ENCODE data around the gene TXLNA.
"Not testable (repeated sequence)": the region's sequence is repeated elsewhere in the genome, so short reads cannot be mapped to it uniquely, and the experiment has no call there.

The TXLNA gene

DNA sequence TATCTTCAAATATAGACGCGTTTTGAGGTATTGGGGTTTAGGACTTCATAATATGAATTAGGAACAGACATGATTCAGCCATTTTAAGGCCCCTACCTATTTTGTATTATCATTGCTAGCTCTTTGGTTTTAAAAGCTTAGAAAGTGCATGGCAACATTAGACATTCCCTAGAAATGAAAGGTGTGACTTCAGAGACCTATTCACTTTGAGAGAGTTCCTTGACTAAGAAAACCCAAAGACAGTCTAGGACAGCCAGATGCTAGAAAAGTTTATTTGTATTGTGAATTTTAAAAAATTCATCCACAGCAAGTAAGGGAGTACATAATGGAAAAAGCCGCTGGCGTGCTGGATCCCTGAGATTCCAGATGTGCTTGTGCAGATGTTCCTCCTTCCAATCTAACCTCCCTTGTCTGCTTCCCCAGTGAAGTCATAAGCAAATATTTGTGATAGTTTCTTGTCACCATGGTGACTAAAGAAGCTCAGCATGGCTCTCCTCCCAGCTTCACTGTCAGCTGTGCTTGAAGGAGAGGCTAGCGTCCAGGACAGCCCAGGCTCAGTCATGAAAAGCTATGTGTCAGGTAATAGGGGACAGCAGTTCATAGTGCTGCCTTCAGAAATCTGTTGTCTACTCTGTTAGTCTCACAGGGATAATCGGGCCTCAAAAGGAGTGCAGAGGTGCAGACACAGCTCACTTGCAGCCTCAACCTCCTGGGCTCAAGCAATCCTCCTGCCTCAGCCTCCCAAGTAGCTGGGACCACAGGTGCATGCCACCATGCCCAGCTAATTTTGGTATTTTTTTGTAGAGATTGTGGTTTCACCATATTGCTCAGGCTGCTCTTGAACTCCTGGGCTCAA, 36.8 kb upstream of the TXLNA start:
- H3K27me3 ChIP-seq (ENCODE audit: control insufficient read depth, low read length), result no peaks in the 10 kb centered on the region
- no peaks in the 10 kb centered on the region for H3K9me2 ChIP-seq (replicated peaks; ENCODE audit: control insufficient read depth, low read length)
- no peak overlapping the region for H3K4me3 ChIP-seq (ENCODE audit: low read length)
- H3K4me1 ChIP-seq (ENCODE audit: control insufficient read depth, low read length), result peaks cover 18% of the 10 kb centered on the region; the same call in 1 of the 2 replicates
- H3K36me3 ChIP-seq (ENCODE audit: control insufficient read depth, low read length), result peaks cover under 1% of the 10 kb centered on the region; the same call in 1 of the 2 replicates
- TF ChIP-seq, protein P1, sequence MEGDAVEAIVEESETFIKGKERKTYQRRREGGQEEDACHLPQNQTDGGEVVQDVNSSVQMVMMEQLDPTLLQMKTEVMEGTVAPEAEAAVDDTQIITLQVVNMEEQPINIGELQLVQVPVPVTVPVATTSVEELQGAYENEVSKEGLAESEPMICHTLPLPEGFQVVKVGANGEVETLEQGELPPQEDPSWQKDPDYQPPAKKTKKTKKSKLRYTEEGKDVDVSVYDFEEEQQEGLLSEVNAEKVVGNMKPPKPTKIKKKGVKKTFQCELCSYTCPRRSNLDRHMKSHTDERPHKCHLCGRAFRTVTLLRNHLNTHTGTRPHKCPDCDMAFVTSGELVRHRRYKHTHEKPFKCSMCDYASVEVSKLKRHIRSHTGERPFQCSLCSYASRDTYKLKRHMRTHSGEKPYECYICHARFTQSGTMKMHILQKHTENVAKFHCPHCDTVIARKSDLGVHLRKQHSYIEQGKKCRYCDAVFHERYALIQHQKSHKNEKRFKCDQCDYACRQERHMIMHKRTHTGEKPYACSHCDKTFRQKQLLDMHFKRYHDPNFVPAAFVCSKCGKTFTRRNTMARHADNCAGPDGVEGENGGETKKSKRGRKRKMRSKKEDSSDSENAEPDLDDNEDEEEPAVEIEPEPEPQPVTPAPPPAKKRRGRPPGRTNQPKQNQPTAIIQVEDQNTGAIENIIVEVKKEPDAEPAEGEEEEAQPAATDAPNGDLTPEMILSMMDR (IDR thresholded peaks at IDR 0.05; ENCODE audit: low read depth, low read length, poor library complexity, severe bottlenecking), result no peak
- no peak for TF ChIP-seq EZH2phosphoT487 (IDR thresholded peaks at IDR 0.05; ENCODE audit: borderline replicate concordance, low read length)
- H3K79me2 ChIP-seq (ENCODE audit: control insufficient read depth, low read length), result peaks cover 94% of the 10 kb centered on the region
- peaks cover 11% of the 10 kb centered on the region; the same call in 1 of the 2 replicates for H4K20me1 ChIP-seq (ENCODE audit: control insufficient read depth, insufficient read depth, low read depth, low read length)
- H3K27ac ChIP-seq (ENCODE audit: low read depth, low read length), result no peak overlapping the region
- 0 out of 2 replicates have a peak, but pooled peaks cover 4% of the 10 kb centered on the region for H3F3A ChIP-seq (ENCODE audit: control insufficient read depth, insufficient read depth)
- no peaks in the 10 kb centered on the region for H3K9me3 ChIP-seq (ENCODE audit: control insufficient read depth, insufficient read depth, low read length)
- no peak overlapping the region for H3K4me2 ChIP-seq (ENCODE audit: low read length)

DNA sequence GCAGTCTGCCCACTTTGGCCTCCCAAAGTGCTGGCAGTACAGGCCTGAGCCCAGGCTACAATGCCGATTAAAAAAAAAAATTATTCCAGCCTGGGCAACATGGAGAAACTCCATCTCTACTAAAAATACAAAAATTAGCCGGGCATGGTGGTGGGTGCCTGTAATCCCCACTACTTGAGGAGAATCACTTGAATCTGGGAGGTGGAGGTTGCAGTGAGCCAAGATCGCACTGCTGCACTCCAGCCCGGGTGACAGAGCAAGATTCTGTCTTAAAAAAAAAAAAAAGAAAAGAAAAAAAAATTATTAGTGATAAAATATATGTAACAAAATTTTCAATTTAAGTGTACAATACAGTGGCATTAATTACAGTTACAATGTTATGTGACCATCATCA, 36.2 kb upstream of the TXLNA start:
- Histone ChIP-seq H3K79me2 (ENCODE audit: control insufficient read depth, low read length) (peaks cover 95% of the 10 kb centered on the region), H4K20me1 (ENCODE audit: control insufficient read depth, insufficient read depth, low read depth, low read length) (peaks cover 11% of the 10 kb centered on the region; the same call in 1 of the 2 replicates), H3K4me1 (ENCODE audit: control insufficient read depth, low read length) (peaks cover 18% of the 10 kb centered on the region; the same call in 1 of the 2 replicates)
- H3K36me3 ChIP-seq (ENCODE audit: control insufficient read depth, low read length); H3K9me3 ChIP-seq (ENCODE audit: control insufficient read depth, insufficient read depth, low read length); H3K4me3 ChIP-seq (ENCODE audit: low read length); H3K9me2 ChIP-seq (replicated peaks; ENCODE audit: control insufficient read depth, low read length); H3K4me2 ChIP-seq (ENCODE audit: low read length); H3F3A ChIP-seq (ENCODE audit: control insufficient read depth, insufficient read depth); H3K27ac ChIP-seq (ENCODE audit: low read depth, low read length); H3K27me3 ChIP-seq (ENCODE audit: control insufficient read depth, low read length): not testable (repeated sequence)

GRCh38 chr1:32144033-32144432, 35.4 kb upstream of the TXLNA start:
- H3K4me3 ChIP-seq (ENCODE audit: low read length), result no peak overlapping the region
- H3K9me2 ChIP-seq (replicated peaks; ENCODE audit: control insufficient read depth, low read length), result no peaks in the 10 kb centered on the region
- peaks cover 11% of the 10 kb centered on the region; the same call in 1 of the 2 replicates for H3K4me1 ChIP-seq (ENCODE audit: control insufficient read depth, low read length)
- no peak overlapping the region for H3K4me2 ChIP-seq (ENCODE audit: low read length)
- TF ChIP-seq EZH2phosphoT487 (IDR thresholded peaks at IDR 0.05; ENCODE audit: borderline replicate concordance, low read length), result no peak
- TF ChIP-seq, protein P1 (IDR thresholded peaks at IDR 0.05; ENCODE audit: low read depth, low read length, poor library complexity, severe bottlenecking), result no peak
- H3K27me3 ChIP-seq (ENCODE audit: control insufficient read depth, low read length), result no peaks in the 10 kb centered on the region
- H3K9me3 ChIP-seq (ENCODE audit: control insufficient read depth, insufficient read depth, low read length), result no peaks in the 10 kb centered on the region
- H3K79me2 ChIP-seq (ENCODE audit: control insufficient read depth, low read length), result peaks cover 96% of the 10 kb centered on the region
- H3F3A ChIP-seq (ENCODE audit: control insufficient read depth, insufficient read depth), result 0 out of 2 replicates have a peak, but pooled peaks cover 4% of the 10 kb centered on the region
- H4K20me1 ChIP-seq (ENCODE audit: control insufficient read depth, insufficient read depth, low read depth, low read length), result peaks cover 11% of the 10 kb centered on the region; the same call in 1 of the 2 replicates
- peaks cover 6% of the 10 kb centered on the region; the same call in 1 of the 2 replicates for H3K36me3 ChIP-seq (ENCODE audit: control insufficient read depth, low read length)
- H3K27ac ChIP-seq (ENCODE audit: low read depth, low read length), result no peak overlapping the region

- H3K36me3 ChIP-seq (ENCODE audit: control insufficient read depth, low read length); H3K4me1 ChIP-seq (ENCODE audit: control insufficient read depth, low read length); H3K4me2 ChIP-seq (ENCODE audit: low read length); H3K4me3 ChIP-seq (ENCODE audit: low read length); H4K20me1 ChIP-seq (ENCODE audit: control insufficient read depth, insufficient read depth, low read depth, low read length); H3K9me2 ChIP-seq (replicated peaks; ENCODE audit: control insufficient read depth, low read length); H3K9me3 ChIP-seq (ENCODE audit: control insufficient read depth, insufficient read depth, low read length); H3K27ac ChIP-seq (ENCODE audit: low read depth, low read length); H3F3A ChIP-seq (ENCODE audit: control insufficient read depth, insufficient read depth); H3K27me3 ChIP-seq (ENCODE audit: control insufficient read depth, low read length): not testable (repeated sequence)
- H3K79me2 ChIP-seq (ENCODE audit: control insufficient read depth, low read length), result peaks cover 94% of the 10 kb centered on the region
These were observed 31.7 kb upstream of the TXLNA start for GRCh38 chr1:32147799-32148198.

All from DOHH2 (cell line).